HepG2 (cell line): ENCODE data around the gene SLC2A10. TPM values are rescaled to one million over a fixed set of nuclear protein-coding genes. Genes with fewer than 3 reads are reported as not detected.
A peak's percentile ranks its signal among the peaks of the same experiment; 100 is the strongest.

Experiments
- E2F1 ChIP-seq: sonication (generic); formaldehyde crosslinking; IDR thresholded peaks from 2 replicates; pipeline ENCODE4 v1.5.0; 2020; ENCODE audit warnings: missing genetic modification reagents
- ELF1 ChIP-seq: sonication (generic); formaldehyde crosslinking; IDR thresholded peaks from 2 replicates; pipeline ENCODE4 v1.4.0; 2020; ENCODE audit warnings: missing genetic modification reagents
- ELF4 ChIP-seq: sonication (generic); formaldehyde crosslinking; IDR thresholded peaks from 2 replicates; pipeline ENCODE4 v1.5.0; 2020; ENCODE audit warnings: missing genetic modification reagents, mild to moderate bottlenecking, moderate library complexity, borderline replicate concordance
- GPN1 ChIP-seq: sonication (generic); formaldehyde crosslinking; IDR thresholded peaks from 2 replicates; pipeline ENCODE4 v1.5.1; 2020; ENCODE audit warnings: missing genetic modification reagents, borderline replicate concordance
- IRF9 ChIP-seq: sonication (generic); formaldehyde crosslinking; IDR thresholded peaks from 2 replicates; pipeline ENCODE4 v1.8.0; 2022; ENCODE audit warnings: missing genetic modification reagents, mild to moderate bottlenecking, borderline replicate concordance
- POGZ ChIP-seq: sonication (generic); formaldehyde crosslinking; IDR thresholded peaks from 2 replicates; pipeline ENCODE4 v1.4.0; 2020; ENCODE audit warnings: mild to moderate bottlenecking, missing genetic modification reagents
- POLR2A ChIP-seq, 2 experiments: IDR thresholded peaks; 2 replicates each; pipeline ENCODE4 v1.6.1; 2011; ENCODE audit warnings: low read depth in 2 of 2, low read length in 2 of 2, mild to moderate bottlenecking in 1 of 2, moderate library complexity in 1 of 2; ENCODE audit not compliant: insufficient read depth in 1 of 2
- POLR2AphosphoS2 ChIP-seq: IDR thresholded peaks from 2 replicates; pipeline ENCODE4 v1.6.1; 2011; ENCODE audit warnings: low read depth, low read length, improper control_type of control experiment
- RFXANK ChIP-seq: IDR thresholded peaks from 2 replicates; pipeline ENCODE4 v1.6.1; 2016
- RXRB ChIP-seq: IDR thresholded peaks from 2 replicates; pipeline ENCODE4 v1.6.1; 2016; ENCODE audit warnings: borderline replicate concordance, missing genetic modification reagents, missing compliant biosample characterization
- TSC22D2 ChIP-seq: sonication (generic); formaldehyde crosslinking; IDR thresholded peaks from 2 replicates; pipeline ENCODE4 v1.5.1; 2020; ENCODE audit warnings: missing genetic modification reagents, mild to moderate bottlenecking, borderline replicate concordance
- ZNF576 ChIP-seq: sonication (generic); formaldehyde crosslinking; IDR thresholded peaks from 2 replicates; pipeline ENCODE4 v1.4.0; 2020; ENCODE audit warnings: mild to moderate bottlenecking, missing genetic modification reagents
- ZNF710 ChIP-seq: sonication (generic); formaldehyde crosslinking; IDR thresholded peaks from 2 replicates; pipeline ENCODE4 v1.5.0; 2020; ENCODE audit warnings: mild to moderate bottlenecking, missing genetic modification reagents, borderline replicate concordance
- polyA plus RNA-seq, 8 experiments: library from polyadenylated mRNA; depleted of rRNA in 3 of 8; stranded (reverse) in 7 of 8; unstranded in 1 of 8; fragments of >200 nt; fragmentation: Illumina TruSeq in 4 of 8; extraction: Trizol in 4 of 8; gene quantifications; 2 replicates each; pipeline versions ENCODE4 v1.2.1 to v1.2.3, GENCODE V29; 2011 to 2016; ENCODE audit warnings: low read depth in 4 of 8, missing spikeins in 1 of 8, mixed read lengths in 1 of 8; ENCODE audit not compliant: insufficient read depth in 1 of 8
- total RNA-seq, 5 experiments: library from RNA; depleted of rRNA; stranded (reverse); fragments of >200 nt; fragmentation: Illumina TruSeq; extraction: Trizol; gene quantifications; 2 replicates each; pipeline ENCODE4 v1.2.3, GENCODE V29; 2016; ENCODE audit warnings: low read depth in 1 of 5
- TF ChIP-seq, protein P1 (sequence below): sonication (generic); formaldehyde crosslinking; IDR thresholded peaks from 2 replicates; pipeline ENCODE4 v1.4.0; 2020; ENCODE audit warnings: missing genetic modification reagents
- TF ChIP-seq, protein P2 (sequence below): sonication (generic); formaldehyde crosslinking; conservative IDR thresholded peaks from 2 replicates; pipeline ENCODE4 v1.5.0; 2020; ENCODE audit warnings: missing genetic modification reagents
- TF ChIP-seq, protein P3 (sequence below): sonication (generic); formaldehyde crosslinking; IDR thresholded peaks from 2 replicates; pipeline ENCODE4 v1.8.0; 2022; ENCODE audit warnings: mild to moderate bottlenecking, missing genetic modification reagents, moderate library complexity

The SLC2A10 gene
- total and polyA plus RNA-seq, 2 of the 13 experiments (the other 11 are each of a cell fraction or from before 2014, with no cell fraction given), result 16.0 to 18.4 TPM

DNA sequence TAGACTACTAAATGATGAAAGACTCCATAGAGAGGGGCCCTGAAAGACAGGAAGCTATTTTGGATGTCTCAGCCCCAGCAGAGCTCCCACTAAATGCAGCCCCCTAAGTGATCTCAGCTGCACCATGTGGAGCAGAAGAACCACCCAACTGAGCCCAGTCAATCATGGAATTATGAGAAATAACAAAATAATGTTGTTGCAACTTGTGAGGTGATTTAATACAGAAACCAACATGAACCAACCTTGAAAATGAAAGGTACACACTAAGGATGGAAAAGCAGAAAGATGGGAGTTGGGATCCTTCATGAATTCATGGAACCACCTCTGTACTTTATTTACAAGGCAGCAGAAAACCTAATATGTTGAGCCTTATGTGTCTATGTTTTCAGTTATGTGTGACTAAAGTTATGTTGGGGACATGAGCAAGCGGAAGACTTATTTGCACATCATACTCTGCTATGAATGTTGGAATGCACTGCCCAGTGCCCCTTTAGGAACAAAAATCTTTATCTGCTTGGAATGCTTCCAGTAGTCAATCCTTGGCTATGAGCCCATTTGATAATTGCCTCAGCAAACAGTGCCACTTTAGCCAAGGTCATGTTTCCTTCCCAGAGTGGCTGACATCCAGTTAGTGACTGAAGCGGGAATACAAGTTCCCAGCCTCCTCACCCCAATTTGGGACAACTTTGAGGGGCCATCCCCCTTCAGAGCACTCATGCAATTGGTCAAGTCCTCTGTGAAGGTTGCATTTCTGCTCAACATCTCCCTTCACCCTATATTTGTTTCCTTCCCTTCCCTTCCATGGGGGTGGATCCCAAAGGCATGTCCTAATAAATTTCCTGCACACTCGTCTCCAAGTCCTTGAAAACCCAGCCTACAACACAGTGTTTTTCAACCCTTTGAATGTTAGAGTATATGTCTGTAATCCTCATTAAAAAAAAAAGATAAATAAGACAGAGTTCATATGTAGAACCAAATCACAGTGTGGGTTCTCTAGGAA lies 38.6 kb upstream of the SLC2A10 start (continued):
- TF ChIP-seq ELF4 (CRISPR knock-in tag) (peak; percentile 76; the same call in 1 of the 2 replicates), TSC22D2 (CRISPR knock-in tag) (no peak), E2F1 (no peak), ZNF710 (CRISPR knock-in tag) (peak; percentile 94), POLR2AphosphoS2 (no peak), GPN1 (CRISPR knock-in tag) (no peak), POLR2A (IDR thresholded peaks at IDR 0.05; ENCODE audit: insufficient read depth in 1 of 2, low read depth in 2 of 2, low read length in 2 of 2) (peak in 1 of 2 experiments; percentile 46; a peak in 1 of 4 replicates), POGZ (peak; percentile 94), RXRB (peak; percentile 98), ZNF576 (CRISPR knock-in tag) (0 out of 2 replicates have a peak, but pooled peaks have one; percentile 30), IRF9 (no peak), RFXANK (CRISPR knock-in tag) (no peak), ELF1 (peak; percentile 4; the same call in 1 of the 2 replicates)
- TF ChIP-seq, protein P1, sequence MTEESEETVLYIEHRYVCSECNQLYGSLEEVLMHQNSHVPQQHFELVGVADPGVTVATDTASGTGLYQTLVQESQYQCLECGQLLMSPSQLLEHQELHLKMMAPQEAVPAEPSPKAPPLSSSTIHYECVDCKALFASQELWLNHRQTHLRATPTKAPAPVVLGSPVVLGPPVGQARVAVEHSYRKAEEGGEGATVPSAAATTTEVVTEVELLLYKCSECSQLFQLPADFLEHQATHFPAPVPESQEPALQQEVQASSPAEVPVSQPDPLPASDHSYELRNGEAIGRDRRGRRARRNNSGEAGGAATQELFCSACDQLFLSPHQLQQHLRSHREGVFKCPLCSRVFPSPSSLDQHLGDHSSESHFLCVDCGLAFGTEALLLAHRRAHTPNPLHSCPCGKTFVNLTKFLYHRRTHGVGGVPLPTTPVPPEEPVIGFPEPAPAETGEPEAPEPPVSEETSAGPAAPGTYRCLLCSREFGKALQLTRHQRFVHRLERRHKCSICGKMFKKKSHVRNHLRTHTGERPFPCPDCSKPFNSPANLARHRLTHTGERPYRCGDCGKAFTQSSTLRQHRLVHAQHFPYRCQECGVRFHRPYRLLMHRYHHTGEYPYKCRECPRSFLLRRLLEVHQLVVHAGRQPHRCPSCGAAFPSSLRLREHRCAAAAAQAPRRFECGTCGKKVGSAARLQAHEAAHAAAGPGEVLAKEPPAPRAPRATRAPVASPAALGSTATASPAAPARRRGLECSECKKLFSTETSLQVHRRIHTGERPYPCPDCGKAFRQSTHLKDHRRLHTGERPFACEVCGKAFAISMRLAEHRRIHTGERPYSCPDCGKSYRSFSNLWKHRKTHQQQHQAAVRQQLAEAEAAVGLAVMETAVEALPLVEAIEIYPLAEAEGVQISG, result peak; percentile 73
- TF ChIP-seq, protein P2, sequence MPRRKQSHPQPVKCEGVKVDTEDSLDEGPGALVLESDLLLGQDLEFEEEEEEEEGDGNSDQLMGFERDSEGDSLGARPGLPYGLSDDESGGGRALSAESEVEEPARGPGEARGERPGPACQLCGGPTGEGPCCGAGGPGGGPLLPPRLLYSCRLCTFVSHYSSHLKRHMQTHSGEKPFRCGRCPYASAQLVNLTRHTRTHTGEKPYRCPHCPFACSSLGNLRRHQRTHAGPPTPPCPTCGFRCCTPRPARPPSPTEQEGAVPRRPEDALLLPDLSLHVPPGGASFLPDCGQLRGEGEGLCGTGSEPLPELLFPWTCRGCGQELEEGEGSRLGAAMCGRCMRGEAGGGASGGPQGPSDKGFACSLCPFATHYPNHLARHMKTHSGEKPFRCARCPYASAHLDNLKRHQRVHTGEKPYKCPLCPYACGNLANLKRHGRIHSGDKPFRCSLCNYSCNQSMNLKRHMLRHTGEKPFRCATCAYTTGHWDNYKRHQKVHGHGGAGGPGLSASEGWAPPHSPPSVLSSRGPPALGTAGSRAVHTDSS (CRISPR knock-in tag), result no peak
- TF ChIP-seq, protein P3, sequence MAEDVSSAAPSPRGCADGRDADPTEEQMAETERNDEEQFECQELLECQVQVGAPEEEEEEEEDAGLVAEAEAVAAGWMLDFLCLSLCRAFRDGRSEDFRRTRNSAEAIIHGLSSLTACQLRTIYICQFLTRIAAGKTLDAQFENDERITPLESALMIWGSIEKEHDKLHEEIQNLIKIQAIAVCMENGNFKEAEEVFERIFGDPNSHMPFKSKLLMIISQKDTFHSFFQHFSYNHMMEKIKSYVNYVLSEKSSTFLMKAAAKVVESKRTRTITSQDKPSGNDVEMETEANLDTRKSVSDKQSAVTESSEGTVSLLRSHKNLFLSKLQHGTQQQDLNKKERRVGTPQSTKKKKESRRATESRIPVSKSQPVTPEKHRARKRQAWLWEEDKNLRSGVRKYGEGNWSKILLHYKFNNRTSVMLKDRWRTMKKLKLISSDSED (CRISPR knock-in tag), result 0 out of 2 replicates have a peak, but pooled peaks have one; percentile 55
